SKM-1 treated with dmso at 0.1 percent for 144 hours (cell line): ENCODE results near the gene MAGEB6.
"Not testable (repeated sequence)": the region's sequence is repeated elsewhere in the genome, so short reads cannot be mapped to it uniquely, and the experiment has no call there.

Experiments used
- DNase-seq: peaks from one replicate; lab custom pipeline; 2025; ENCODE audit not compliant: unreplicated experiment; lab: John Stamatoyannopoulos, UW

MAGEB6 gene

GRCh38 chrX:26192204-26192603, at the start of gene MAGEB6:
TSS of gene MAGEB6 (plus strand) at chrX:26192440. CDS start at chrX:26193847, 1,407 bp downstream.
- DNase-seq, result no peak

- DNase-seq, result no peak
Observed at GRCh38 chrX:26146024-26146423, 46.2 kb upstream of the MAGEB6 start.

GRCh38 chrX:26160301-26160700, 31.9 kb upstream of the MAGEB6 start, which contains the start of gene MAGEB6B:
TSS of gene MAGEB6B (plus strand) at chrX:26160601. CDS start at chrX:26160601, 0 bp downstream.
- DNase-seq, result no peak

- no peak for DNase-seq
Observed at GRCh38 chrX:26203561-26203960, 11.3 kb downstream of the MAGEB6 start.

- DNase-seq, result not testable (repeated sequence)
Observed at GRCh38 chrX:26204717-26205116, 12.5 kb downstream of the MAGEB6 start.

GRCh38 chrX:26208012-26208411, 15.8 kb downstream of the MAGEB6 start:
- DNase-seq, result no peak

- DNase-seq, result no peak
Observed at GRCh38 chrX:26215869-26216268, 23.6 kb downstream of the MAGEB6 start, which contains the start of gene MAGEB5. TSS of gene MAGEB5 (plus strand) at chrX:26216169. CDS start at chrX:26217302, 1,133 bp downstream.

GRCh38 chrX:26219351-26219750, 27.1 kb downstream of the MAGEB6 start:
- no peak for DNase-seq

GRCh38 chrX:26234177-26234576, 41.9 kb downstream of the MAGEB6 start:
- DNase-seq, result no peak
